HG03196 (cell line): ENCODE results near the gene RNF207.
A peak's percentile ranks its signal among the peaks of the same experiment; 100 is the strongest.

Experiments used
- ATAC-seq: cut with Tn5 transposase; IDR thresholded peaks from one replicate; pipeline ENCODE4 v1.9.1; 2021; ENCODE audit not compliant: unreplicated experiment

Gene RNF207, protein sequence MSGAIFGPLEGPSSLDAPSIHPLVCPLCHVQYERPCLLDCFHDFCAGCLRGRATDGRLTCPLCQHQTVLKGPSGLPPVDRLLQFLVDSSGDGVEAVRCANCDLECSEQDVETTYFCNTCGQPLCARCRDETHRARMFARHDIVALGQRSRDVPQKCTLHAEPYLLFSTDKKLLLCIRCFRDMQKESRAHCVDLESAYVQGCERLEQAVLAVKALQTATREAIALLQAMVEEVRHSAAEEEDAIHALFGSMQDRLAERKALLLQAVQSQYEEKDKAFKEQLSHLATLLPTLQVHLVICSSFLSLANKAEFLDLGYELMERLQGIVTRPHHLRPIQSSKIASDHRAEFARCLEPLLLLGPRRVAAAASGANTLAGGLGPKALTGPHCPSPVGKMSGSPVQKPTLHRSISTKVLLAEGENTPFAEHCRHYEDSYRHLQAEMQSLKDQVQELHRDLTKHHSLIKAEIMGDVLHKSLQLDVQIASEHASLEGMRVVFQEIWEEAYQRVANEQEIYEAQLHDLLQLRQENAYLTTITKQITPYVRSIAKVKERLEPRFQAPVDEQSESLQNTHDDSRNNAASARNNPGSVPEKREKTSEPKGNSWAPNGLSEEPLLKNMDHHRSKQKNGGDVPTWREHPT

GRCh38 chr1:6205849-6206519 lies at the start of gene RNF207:
RNF207 (plus strand) TSS chr1:6206119; CDS start chr1:6206536, 417 bp downstream.
- peak; percentile 58 for ATAC-seq

GRCh38 chr1:6157132-6157527 lies 48.8 kb upstream of the RNF207 start:
- no peak for ATAC-seq

DNA sequence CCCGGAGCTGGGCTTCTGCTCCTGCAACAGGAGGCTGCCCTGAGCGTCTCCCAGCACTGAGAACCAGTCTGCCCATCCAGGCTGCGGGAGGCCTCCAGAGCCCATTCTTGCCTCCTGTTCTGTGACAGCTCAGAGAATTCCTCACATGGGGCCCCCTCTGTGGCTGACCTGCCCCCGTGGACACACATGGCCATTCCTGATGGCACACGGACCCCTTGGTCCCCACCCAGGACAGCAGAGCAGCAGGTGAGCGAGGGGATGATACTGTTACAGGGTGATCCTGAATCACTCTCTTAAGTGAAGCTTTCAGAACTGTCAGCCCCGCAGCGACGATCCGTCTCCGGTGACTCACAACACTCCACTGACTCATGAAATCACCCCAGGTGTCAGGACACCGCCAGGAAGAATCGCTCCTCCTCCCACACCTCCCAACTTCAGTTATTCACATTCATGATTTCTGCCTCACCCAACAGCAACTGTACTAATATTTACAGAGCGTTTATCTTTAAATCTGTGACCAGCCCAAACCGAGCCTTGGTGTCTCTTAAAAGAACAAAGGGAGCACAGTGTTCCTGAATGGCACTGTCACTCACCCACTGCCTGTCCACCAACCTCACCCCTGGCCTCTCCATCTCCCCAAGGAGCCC lies 48.3 kb upstream of the RNF207 start:
- ATAC-seq = no peak

GRCh38 chr1:6158181-6158580 lies 47.7 kb upstream of the RNF207 start:
- ATAC-seq = no peak

- no peak for ATAC-seq
Measured at GRCh38 chr1:6162341-6162740, 43.6 kb upstream of the RNF207 start.

- ATAC-seq = no peak
Measured at GRCh38 chr1:6162773-6163172, 43.1 kb upstream of the RNF207 start.

GRCh38 chr1:6163191-6163972 lies 42.5 kb upstream of the RNF207 start:
- ATAC-seq = no peak

- no peak for ATAC-seq
Measured at GRCh38 chr1:6163973-6164617, 41.8 kb upstream of the RNF207 start.

- no peak for ATAC-seq
Measured at GRCh38 chr1:6165027-6165426, 40.9 kb upstream of the RNF207 start.

- ATAC-seq = no peak
Measured at GRCh38 chr1:6165441-6165985, 40.4 kb upstream of the RNF207 start.

DNA sequence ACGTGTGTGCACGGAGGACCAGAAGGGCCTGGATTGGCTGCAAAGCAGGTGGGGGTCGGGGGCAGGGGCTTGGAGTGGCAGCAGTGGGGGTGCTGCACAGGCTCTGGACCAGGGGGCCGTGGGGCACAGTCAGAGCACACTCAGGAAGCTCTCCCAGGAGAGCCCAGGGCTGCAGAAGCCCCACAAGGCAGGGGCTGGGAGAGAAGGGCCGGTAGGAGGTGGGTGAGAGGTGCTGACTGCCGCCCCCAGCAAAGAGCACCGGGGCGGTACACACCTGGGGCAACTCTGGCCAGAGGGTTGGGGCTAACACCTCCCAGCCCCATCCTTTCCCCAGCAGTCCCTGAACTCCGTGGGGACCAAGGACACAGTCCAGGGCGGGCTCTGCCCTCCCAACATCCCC lies 39.7 kb upstream of the RNF207 start:
- ATAC-seq = no peak

- ATAC-seq = no peak
Measured at GRCh38 chr1:6166655-6167390, 39.1 kb upstream of the RNF207 start.

GRCh38 chr1:6167391-6168303 lies 38.3 kb upstream of the RNF207 start:
- no peak for ATAC-seq

DNA sequence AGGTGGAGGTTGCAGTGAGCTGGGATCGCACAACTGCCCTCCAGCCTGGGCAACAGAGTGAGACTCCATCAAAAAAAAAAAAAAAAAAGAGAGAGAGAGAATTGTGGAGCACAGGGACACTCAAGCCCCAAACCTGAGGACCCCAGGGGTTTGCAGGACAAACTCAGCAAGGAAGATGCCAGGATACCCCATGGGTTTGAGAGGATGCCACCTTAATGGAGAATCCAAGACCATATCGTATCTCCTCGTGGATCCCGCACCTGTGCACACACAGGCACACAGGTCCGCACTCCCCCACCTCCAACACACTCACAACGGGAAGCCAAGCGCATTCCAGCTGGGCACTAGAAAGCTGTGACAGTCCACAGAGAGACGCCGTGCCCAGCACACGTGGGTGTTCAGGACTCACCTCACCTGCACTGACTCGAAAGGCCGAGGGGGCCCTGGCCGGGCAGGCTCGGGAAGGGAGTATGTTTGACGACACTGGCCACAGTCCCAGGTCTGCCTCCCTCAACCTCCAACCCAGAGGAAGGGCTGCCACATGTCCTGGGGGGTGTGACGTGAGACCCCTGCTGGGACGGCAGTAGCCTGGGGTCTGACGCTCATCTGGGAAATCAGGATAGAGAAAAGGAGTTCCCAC lies 36.9 kb upstream of the RNF207 start:
- ATAC-seq = no peak

DNA sequence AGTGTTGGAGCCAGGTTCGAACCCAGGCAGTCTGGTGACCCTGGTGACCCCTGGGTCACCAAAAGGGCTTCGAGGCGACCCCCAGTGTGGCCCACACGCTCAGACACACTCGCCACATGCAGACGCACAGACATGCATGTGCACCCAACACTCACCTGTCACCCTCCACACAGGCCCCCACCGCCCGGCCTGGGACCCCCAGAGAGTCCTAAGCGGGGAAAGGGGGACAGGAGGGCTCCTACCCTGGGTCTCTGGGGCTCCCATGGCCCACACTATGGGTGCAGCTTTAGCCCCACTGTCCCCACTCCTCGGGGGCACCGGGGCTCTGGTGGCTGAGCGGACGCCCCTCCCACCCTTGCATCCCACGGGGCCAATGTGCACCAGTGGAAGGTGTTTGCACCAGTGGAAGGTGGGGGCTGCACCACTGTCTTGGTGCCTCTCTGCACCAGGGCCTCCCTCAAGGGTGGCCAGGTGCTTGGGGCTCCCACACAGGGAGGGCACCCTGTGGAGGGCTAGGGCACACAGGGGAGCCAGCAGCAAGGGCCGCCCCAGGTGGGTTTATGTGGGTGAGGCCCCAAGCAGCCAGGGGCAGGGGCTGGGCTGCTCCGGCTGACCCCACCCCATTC lies 35.7 kb upstream of the RNF207 start:
- no peak for ATAC-seq

- ATAC-seq = no peak
Measured at GRCh38 chr1:6170742-6171201, 35.1 kb upstream of the RNF207 start.

GRCh38 chr1:6171548-6172124 lies 34.3 kb upstream of the RNF207 start:
- ATAC-seq = no peak
